GM12873 (cell line): Measurements from ENCODE around the gene BPIFB2.

Experiments
- CTCF ChIP-seq: IDR thresholded peaks from 2 replicates; pipeline ENCODE4 v1.5.1; 2012; ENCODE audit warnings: low read depth, mild to moderate bottlenecking, moderate library complexity, low read length, control low read depth; ENCODE audit not compliant: insufficient read depth; ENCODE audit errors: missing control alignments

The BPIFB2 gene

GRCh38 chr20:32980131-32980941 lies 27.2 kb upstream of the BPIFB2 start:
- TF ChIP-seq CTCF: no peak

GRCh38 chr20:32980990-32981389 lies 26.5 kb upstream of the BPIFB2 start:
- TF ChIP-seq CTCF: no peak

GRCh38 chr20:32982617-32983458 lies 24.7 kb upstream of the BPIFB2 start:
- no peak for TF ChIP-seq CTCF

- no peak for TF ChIP-seq CTCF
Measured at GRCh38 chr20:32983459-32984112, 23.9 kb upstream of the BPIFB2 start.

GRCh38 chr20:32984196-32984595 lies 23.3 kb upstream of the BPIFB2 start:
- TF ChIP-seq CTCF: no peak

- TF ChIP-seq CTCF: no peak
Measured at GRCh38 chr20:32984631-32985354, 22.7 kb upstream of the BPIFB2 start.
